Measurements from ENCODE around the gene GPS1.

DNA sequence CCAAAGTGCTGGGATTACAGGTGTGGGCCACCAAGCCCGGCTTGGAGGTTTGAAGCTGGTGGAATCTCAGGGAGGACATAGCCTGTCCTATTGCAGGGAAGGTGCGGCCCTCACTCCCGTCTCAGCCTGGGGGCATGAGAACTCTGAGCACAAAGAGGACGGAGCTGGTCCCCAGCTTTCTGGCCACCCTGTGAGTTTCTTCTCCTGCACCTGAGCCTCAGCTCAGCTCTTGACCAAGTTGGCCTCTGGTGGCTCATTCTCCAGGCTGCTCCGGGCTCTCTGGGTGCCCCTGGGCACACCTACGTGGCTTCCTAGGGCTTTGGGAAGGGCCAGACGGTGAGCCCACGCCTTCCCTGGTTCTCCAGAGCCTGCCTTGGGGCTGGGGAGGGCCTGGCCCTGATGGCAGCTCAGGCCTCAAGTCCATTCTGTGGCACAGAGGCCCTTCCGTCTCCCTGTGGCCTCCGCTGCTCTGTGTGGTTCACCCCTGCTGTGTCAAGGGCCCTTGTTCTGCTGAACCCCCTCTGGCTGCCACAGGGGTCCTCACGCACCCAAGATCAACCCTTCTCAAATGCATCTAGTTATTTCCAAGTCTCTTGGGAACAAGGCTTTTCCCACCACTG is 53.2 kb downstream of the GPS1 start:
- no peak for TF ChIP-seq EZH2phosphoT487 (IDR thresholded peaks at IDR 0.05; ENCODE audit: borderline replicate concordance, low read length)
- TF ChIP-seq, protein P1, sequence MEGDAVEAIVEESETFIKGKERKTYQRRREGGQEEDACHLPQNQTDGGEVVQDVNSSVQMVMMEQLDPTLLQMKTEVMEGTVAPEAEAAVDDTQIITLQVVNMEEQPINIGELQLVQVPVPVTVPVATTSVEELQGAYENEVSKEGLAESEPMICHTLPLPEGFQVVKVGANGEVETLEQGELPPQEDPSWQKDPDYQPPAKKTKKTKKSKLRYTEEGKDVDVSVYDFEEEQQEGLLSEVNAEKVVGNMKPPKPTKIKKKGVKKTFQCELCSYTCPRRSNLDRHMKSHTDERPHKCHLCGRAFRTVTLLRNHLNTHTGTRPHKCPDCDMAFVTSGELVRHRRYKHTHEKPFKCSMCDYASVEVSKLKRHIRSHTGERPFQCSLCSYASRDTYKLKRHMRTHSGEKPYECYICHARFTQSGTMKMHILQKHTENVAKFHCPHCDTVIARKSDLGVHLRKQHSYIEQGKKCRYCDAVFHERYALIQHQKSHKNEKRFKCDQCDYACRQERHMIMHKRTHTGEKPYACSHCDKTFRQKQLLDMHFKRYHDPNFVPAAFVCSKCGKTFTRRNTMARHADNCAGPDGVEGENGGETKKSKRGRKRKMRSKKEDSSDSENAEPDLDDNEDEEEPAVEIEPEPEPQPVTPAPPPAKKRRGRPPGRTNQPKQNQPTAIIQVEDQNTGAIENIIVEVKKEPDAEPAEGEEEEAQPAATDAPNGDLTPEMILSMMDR (IDR thresholded peaks at IDR 0.05; ENCODE audit: low read depth, low read length, poor library complexity, severe bottlenecking) = no peak

All from DOHH2 (cell line).